GM12878 (cell line): ENCODE data around the gene SLC50A1. TPM values are rescaled to one million over a fixed set of nuclear protein-coding genes. Genes with fewer than 3 reads are reported as not detected.
A peak's percentile ranks its signal among the peaks of the same experiment; 100 is the strongest.

Experiments used
- MTA2 ChIP-seq: fragments of 450-650 bp; IDR thresholded peaks from 2 replicates; pipeline ENCODE4 v1.6.1; 2016; ENCODE audit warnings: low read depth, mild to moderate bottlenecking, moderate library complexity
- POU2F2 ChIP-seq: IDR thresholded peaks from 3 replicates; pipeline ENCODE4 v1.6.1; 2011; ENCODE audit warnings: low read depth, mild to moderate bottlenecking, low read length, borderline replicate concordance
- RELA ChIP-seq: fragments of 450-650 bp; IDR thresholded peaks from 2 replicates; pipeline ENCODE4 v1.8.0; 2014; ENCODE audit warnings: borderline replicate concordance; ENCODE audit not compliant: partially characterized antibody
- RUNX3 ChIP-seq: IDR thresholded peaks from 2 replicates; pipeline ENCODE4 v1.6.1; 2012; ENCODE audit warnings: low read length, inconsistent platforms
- SMAD5 ChIP-seq: IDR thresholded peaks from 2 replicates; pipeline ENCODE4 v1.6.1; 2016; ENCODE audit warnings: antibody characterized with exemption, low read depth
- SREBF1 ChIP-seq: IDR thresholded peaks from 2 replicates; pipeline ENCODE4 v1.6.1; 2012; ENCODE audit warnings: mild to moderate bottlenecking, low read length
- STAT1 ChIP-seq: fragments of 450-650 bp; conservative IDR thresholded peaks from 2 replicates; pipeline ENCODE4 v1.6.1; 2014; ENCODE audit warnings: antibody characterized with exemption, mild to moderate bottlenecking
- STAT3 ChIP-seq: IDR thresholded peaks from 2 replicates; pipeline ENCODE4 v1.6.1; 2011; ENCODE audit warnings: low read depth, low read length, improper control_type of control experiment
- TCF12 ChIP-seq: IDR thresholded peaks from 2 replicates; pipeline ENCODE4 v1.6.1; 2011; ENCODE audit warnings: low read depth, mild to moderate bottlenecking, low read length
- WRNIP1 ChIP-seq: IDR thresholded peaks from 2 replicates; pipeline ENCODE4 v1.6.1; 2011; ENCODE audit warnings: low read depth, low read length, improper control_type of control experiment, borderline replicate concordance
- ZBTB4 ChIP-seq: fragments of 450-650 bp; formaldehyde crosslinking; IDR thresholded peaks from 2 replicates; pipeline ENCODE4 v1.4.0; 2022; ENCODE audit warnings: mild to moderate bottlenecking, moderate library complexity
- ZNF217 ChIP-seq: fragments of 450-650 bp; IDR thresholded peaks from 2 replicates; pipeline ENCODE4 v1.6.1; 2017; ENCODE audit warnings: antibody characterized with exemption, mild to moderate bottlenecking
- polyA plus RNA-seq, 11 experiments: library from polyadenylated mRNA; depleted of rRNA in 4 of 11; unstranded in 6 of 11; stranded (reverse) in 5 of 11; fragments of >200 nt; fragmentation: Nextera tagmentation in 4 of 11; fragmentation: Illumina TruSeq in 1 of 11; extraction: Ambion mirVana in 4 of 11; extraction: Trizol in 1 of 11; gene quantifications; 1 replicate in 1 of 11; 2 replicates in 10 of 11; pipeline versions ENCODE4 v1.2.1 to v1.2.3, GENCODE V29; 2011 to 2016; ENCODE audit warnings: inconsistent platforms in 2 of 11, missing spikeins in 2 of 11, low read depth in 1 of 11
- total RNA-seq, 4 experiments: library from RNA; depleted of rRNA in 3 of 4; stranded (reverse); fragments of >200 nt in 3 of 4; fragmentation: Illumina TruSeq in 1 of 4; extraction: Trizol in 1 of 4; gene quantifications; 2 replicates each; pipeline versions ENCODE4 v1.2.1 to v1.2.3, GENCODE V29; 2013 to 2021
- TF ChIP-seq, protein P1 (sequence below): IDR thresholded peaks from 2 replicates; pipeline ENCODE4 v1.6.1; 2011; ENCODE audit warnings: low read depth, low read length, improper control_type of control experiment, borderline replicate concordance
- TF ChIP-seq, protein P2 (sequence below): IDR thresholded peaks from 2 replicates; pipeline ENCODE4 v1.6.1; 2012; ENCODE audit warnings: mild to moderate bottlenecking, low read depth, low read length
- TF ChIP-seq, protein P3 (sequence below): fragments of 450-650 bp; IDR thresholded peaks from 2 replicates; pipeline ENCODE4 v1.6.1; 2018; ENCODE audit warnings: borderline replicate concordance, mild to moderate bottlenecking; ENCODE audit not compliant: partially characterized antibody
- TF ChIP-seq, protein P4 (sequence below): IDR thresholded peaks from 2 replicates; pipeline ENCODE4 v1.6.1; 2011; ENCODE audit warnings: borderline replicate concordance, low read depth, mild to moderate bottlenecking, moderate library complexity, low read length; ENCODE audit not compliant: insufficient read depth, poor library complexity, severe bottlenecking

The SLC50A1 gene
- total and polyA plus RNA-seq, 10 of the 15 experiments (the other 5 are each of a cell fraction or from before 2014, with no cell fraction given), result 32.5 to 85.6 (median 54.0) TPM

GRCh38 chr1:155135415-155136028 is at the start of gene SLC50A1 (continued):
- TF ChIP-seq ZBTB4 (CRISPR knock-in tag), result no peak
- TF ChIP-seq, protein P1, sequence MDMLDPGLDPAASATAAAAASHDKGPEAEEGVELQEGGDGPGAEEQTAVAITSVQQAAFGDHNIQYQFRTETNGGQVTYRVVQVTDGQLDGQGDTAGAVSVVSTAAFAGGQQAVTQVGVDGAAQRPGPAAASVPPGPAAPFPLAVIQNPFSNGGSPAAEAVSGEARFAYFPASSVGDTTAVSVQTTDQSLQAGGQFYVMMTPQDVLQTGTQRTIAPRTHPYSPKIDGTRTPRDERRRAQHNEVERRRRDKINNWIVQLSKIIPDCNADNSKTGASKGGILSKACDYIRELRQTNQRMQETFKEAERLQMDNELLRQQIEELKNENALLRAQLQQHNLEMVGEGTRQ, result no peak
- TF ChIP-seq, protein P2, sequence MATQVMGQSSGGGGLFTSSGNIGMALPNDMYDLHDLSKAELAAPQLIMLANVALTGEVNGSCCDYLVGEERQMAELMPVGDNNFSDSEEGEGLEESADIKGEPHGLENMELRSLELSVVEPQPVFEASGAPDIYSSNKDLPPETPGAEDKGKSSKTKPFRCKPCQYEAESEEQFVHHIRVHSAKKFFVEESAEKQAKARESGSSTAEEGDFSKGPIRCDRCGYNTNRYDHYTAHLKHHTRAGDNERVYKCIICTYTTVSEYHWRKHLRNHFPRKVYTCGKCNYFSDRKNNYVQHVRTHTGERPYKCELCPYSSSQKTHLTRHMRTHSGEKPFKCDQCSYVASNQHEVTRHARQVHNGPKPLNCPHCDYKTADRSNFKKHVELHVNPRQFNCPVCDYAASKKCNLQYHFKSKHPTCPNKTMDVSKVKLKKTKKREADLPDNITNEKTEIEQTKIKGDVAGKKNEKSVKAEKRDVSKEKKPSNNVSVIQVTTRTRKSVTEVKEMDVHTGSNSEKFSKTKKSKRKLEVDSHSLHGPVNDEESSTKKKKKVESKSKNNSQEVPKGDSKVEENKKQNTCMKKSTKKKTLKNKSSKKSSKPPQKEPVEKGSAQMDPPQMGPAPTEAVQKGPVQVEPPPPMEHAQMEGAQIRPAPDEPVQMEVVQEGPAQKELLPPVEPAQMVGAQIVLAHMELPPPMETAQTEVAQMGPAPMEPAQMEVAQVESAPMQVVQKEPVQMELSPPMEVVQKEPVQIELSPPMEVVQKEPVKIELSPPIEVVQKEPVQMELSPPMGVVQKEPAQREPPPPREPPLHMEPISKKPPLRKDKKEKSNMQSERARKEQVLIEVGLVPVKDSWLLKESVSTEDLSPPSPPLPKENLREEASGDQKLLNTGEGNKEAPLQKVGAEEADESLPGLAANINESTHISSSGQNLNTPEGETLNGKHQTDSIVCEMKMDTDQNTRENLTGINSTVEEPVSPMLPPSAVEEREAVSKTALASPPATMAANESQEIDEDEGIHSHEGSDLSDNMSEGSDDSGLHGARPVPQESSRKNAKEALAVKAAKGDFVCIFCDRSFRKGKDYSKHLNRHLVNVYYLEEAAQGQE, result no peak
- no peak for TF ChIP-seq STAT3
- TF ChIP-seq SREBF1, result no peak
- TF ChIP-seq TCF12, result no peak
- peak; percentile 20; the same call in 1 of the 2 replicates for TF ChIP-seq MTA2
- no peak for TF ChIP-seq ZNF217
- TF ChIP-seq, protein P3, sequence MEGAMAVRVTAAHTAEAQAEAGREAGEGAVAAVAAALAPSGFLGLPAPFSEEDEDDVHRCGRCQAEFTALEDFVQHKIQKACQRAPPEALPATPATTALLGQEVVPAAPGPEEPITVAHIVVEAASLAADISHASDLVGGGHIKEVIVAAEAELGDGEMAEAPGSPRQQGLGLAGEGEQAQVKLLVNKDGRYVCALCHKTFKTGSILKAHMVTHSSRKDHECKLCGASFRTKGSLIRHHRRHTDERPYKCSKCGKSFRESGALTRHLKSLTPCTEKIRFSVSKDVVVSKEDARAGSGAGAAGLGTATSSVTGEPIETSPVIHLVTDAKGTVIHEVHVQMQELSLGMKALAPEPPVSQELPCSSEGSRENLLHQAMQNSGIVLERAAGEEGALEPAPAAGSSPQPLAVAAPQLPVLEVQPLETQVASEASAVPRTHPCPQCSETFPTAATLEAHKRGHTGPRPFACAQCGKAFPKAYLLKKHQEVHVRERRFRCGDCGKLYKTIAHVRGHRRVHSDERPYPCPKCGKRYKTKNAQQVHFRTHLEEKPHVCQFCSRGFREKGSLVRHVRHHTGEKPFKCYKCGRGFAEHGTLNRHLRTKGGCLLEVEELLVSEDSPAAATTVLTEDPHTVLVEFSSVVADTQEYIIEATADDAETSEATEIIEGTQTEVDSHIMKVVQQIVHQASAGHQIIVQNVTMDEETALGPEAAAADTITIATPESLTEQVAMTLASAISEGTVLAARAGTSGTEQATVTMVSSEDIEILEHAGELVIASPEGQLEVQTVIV, result peak; percentile 34
- TF ChIP-seq, protein P4, sequence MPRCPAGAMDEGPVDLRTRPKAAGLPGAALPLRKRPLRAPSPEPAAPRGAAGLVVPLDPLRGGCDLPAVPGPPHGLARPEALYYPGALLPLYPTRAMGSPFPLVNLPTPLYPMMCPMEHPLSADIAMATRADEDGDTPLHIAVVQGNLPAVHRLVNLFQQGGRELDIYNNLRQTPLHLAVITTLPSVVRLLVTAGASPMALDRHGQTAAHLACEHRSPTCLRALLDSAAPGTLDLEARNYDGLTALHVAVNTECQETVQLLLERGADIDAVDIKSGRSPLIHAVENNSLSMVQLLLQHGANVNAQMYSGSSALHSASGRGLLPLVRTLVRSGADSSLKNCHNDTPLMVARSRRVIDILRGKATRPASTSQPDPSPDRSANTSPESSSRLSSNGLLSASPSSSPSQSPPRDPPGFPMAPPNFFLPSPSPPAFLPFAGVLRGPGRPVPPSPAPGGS, result peak; percentile 28
- TF ChIP-seq RELA, result no peak
- TF ChIP-seq POU2F2, result no peak
- no peak for TF ChIP-seq WRNIP1
- no peak for TF ChIP-seq STAT1
- peak; percentile 84 for TF ChIP-seq RUNX3
- TF ChIP-seq SMAD5, result peak; percentile 70; the same call in 1 of the 2 replicates
